ENCODE measurements around the gene MSRB3.
"Not testable (repeated sequence)": the region's sequence is repeated elsewhere in the genome, so short reads cannot be mapped to it uniquely, and the experiment has no call there.

Gene MSRB3

GRCh38 chr12:65287426-65287825 is 8.9 kb downstream of the MSRB3 start:
- peak; percentile 31 for DNase-seq (ENCODE audit: low read depth)

GRCh38 chr12:65292241-65292640 is 13.8 kb downstream of the MSRB3 start:
- no peak for DNase-seq (ENCODE audit: low read depth)

- no peak for DNase-seq (ENCODE audit: low read depth)
Observed at GRCh38 chr12:65293735-65294134, 15.3 kb downstream of the MSRB3 start.

GRCh38 chr12:65294641-65295262 is 16.3 kb downstream of the MSRB3 start:
- DNase-seq (ENCODE audit: low read depth) = no peak

GRCh38 chr12:65296508-65297265 is 18.2 kb downstream of the MSRB3 start:
- DNase-seq (ENCODE audit: low read depth) = no peak

GRCh38 chr12:65300097-65300496 is 21.6 kb downstream of the MSRB3 start:
- DNase-seq (ENCODE audit: low read depth) = no peak

- DNase-seq (ENCODE audit: low read depth) = peak; percentile 63
Observed at GRCh38 chr12:65300679-65301349, 22.3 kb downstream of the MSRB3 start.

GRCh38 chr12:65302891-65303290 is 24.4 kb downstream of the MSRB3 start:
- no peak for DNase-seq (ENCODE audit: low read depth)

GRCh38 chr12:65305346-65305950 is 27.0 kb downstream of the MSRB3 start:
- peak; percentile 78 for DNase-seq (ENCODE audit: low read depth)

- peak; percentile 98 for DNase-seq (ENCODE audit: low read depth)
Observed at GRCh38 chr12:65306366-65307168, 28.1 kb downstream of the MSRB3 start.

- no peak for DNase-seq (ENCODE audit: low read depth)
Observed at GRCh38 chr12:65307169-65307501, 28.7 kb downstream of the MSRB3 start.

- DNase-seq (ENCODE audit: low read depth) = peak; percentile 35
Observed at GRCh38 chr12:65308006-65308405, 29.5 kb downstream of the MSRB3 start.

GRCh38 chr12:65308601-65309071 is 30.2 kb downstream of the MSRB3 start:
- peak; percentile 51 for DNase-seq (ENCODE audit: low read depth)

- no peak for DNase-seq (ENCODE audit: low read depth)
Observed at GRCh38 chr12:65311260-65311659, 32.8 kb downstream of the MSRB3 start.

- peak; percentile 30 for DNase-seq (ENCODE audit: low read depth)
Observed at GRCh38 chr12:65313719-65314317, 35.3 kb downstream of the MSRB3 start.

GRCh38 chr12:65315238-65315637 is 36.8 kb downstream of the MSRB3 start:
- not testable (repeated sequence) for DNase-seq (ENCODE audit: low read depth)

GRCh38 chr12:65318186-65318685 is 39.8 kb downstream of the MSRB3 start:
- no peak for DNase-seq (ENCODE audit: low read depth)

GRCh38 chr12:65319688-65320200 is 41.3 kb downstream of the MSRB3 start:
- DNase-seq (ENCODE audit: low read depth) = peak; percentile 73

- no peak for DNase-seq (ENCODE audit: low read depth)
Observed at GRCh38 chr12:65323070-65323469, 44.6 kb downstream of the MSRB3 start.

GRCh38 chr12:65324056-65324455 is 45.6 kb downstream of the MSRB3 start:
- no peak for DNase-seq (ENCODE audit: low read depth)

- no peak for DNase-seq (ENCODE audit: low read depth)
Observed at GRCh38 chr12:65324551-65324950, 46.1 kb downstream of the MSRB3 start.
